SK-MEL-5 (cell line): ENCODE data around the gene FUBP1. TPM values are rescaled to one million over a fixed set of nuclear protein-coding genes. Genes with fewer than 3 reads are reported as not detected.

Source experiments
- DNase-seq: peaks from one replicate; pipeline ENCODE4 v3.0.0-alpha.2; 2016; ENCODE audit warnings: low read depth, low spot score
- in situ Hi-C: cut with HindIII; loops from 2 replicates; pipeline ENCODE4 v1.10.0; 2016; ENCODE audit warnings: low sequenced_read_pairs, high pct_unique_total_duplicates, low pct_unique_long_range_greater_than_20kb
- small RNA-seq, 2 experiments: library from RNA; depleted of rRNA; stranded (forward); fragments of <200 nt; gene quantifications; one replicate each; pipeline ENCODE3, GENCODE V24; 2014
- total RNA-seq: library from RNA; depleted of rRNA; stranded (reverse); fragments of >200 nt; shearing (Covaris generic); gene quantifications from 2 replicates; pipeline ENCODE4 v1.2.3, GENCODE V29; 2014; rRNA removed

FUBP1 gene
- total RNA-seq, 1 experiment from 2014 or later, result 100 TPM

- no peak for DNase-seq
- in situ Hi-C loops, result no loop called here
Measured at GRCh38 chr1:77910116-77910515, 68.8 kb downstream of the FUBP1 start.

GRCh38 chr1:77906624-77907023, 72.2 kb downstream of the FUBP1 start:
- in situ Hi-C loops, result no loop called here
- no peak for DNase-seq

- in situ Hi-C loops, result no loop called here
- DNase-seq, result no peak
Measured at GRCh38 chr1:77906019-77906545, 72.8 kb downstream of the FUBP1 start.

GRCh38 chr1:77905603-77906002, 73.3 kb downstream of the FUBP1 start:
- in situ Hi-C loops, result no loop called here
- no peak for DNase-seq

- peak; percentile 65 for DNase-seq
- in situ Hi-C loops, result no loop called here
Measured at GRCh38 chr1:77900687-77901293, 78.1 kb downstream of the FUBP1 start.

- no peak for DNase-seq
Measured at GRCh38 chr1:77899647-77900320, 79.1 kb downstream of the FUBP1 start.

More at GRCh38 chr1:77899647-77900320, 79.1 kb downstream of the FUBP1 start:
- in situ Hi-C loops, result no loop called here

Small RNAs within 50 kb of the gene (small RNA-seq; reads per million reads assigned to genes)
- gene AC103591.3, result 0.19 to 4.5 reads per million in 2 experiments

Other genes with a start within 250 kb of the FUBP1 start
- 91.1 and 92.6 TPM in 2 replicates for gene USP33, start 219.2 kb downstream of the FUBP1 start, total RNA-seq
- gene MIGA1, start 199.4 kb downstream of the FUBP1 start, total RNA-seq, result 14.4 and 16.4 TPM in 2 replicates
- gene NEXN, start 90.4 kb downstream of the FUBP1 start, total RNA-seq, result 0.45 and 1.4 TPM in 2 replicates
- gene DNAJB4, start 25.9 kb upstream of the FUBP1 start, total RNA-seq, result 10.2 and 14.3 TPM in 2 replicates
- gene GIPC2, start 66.9 kb upstream of the FUBP1 start, total RNA-seq, result not detected in 2 replicates